GM23248 (cell line): ENCODE measurements around the gene IQGAP3.

ENCODE experiments used
- EZH2 ChIP-seq: fragments of 200-600 bp; sonication (generic); IDR thresholded peaks from 2 replicates; pipeline ENCODE4 v1.6.1; 2018; ENCODE audit warnings: antibody characterized with exemption, mild to moderate bottlenecking; ENCODE audit not compliant: insufficient read depth, poor library complexity, severe bottlenecking
- EZH2phosphoT487 ChIP-seq: fragments of 200-600 bp; sonication (generic); IDR thresholded peaks from 2 replicates; pipeline ENCODE4 v1.6.1; 2018; ENCODE audit warnings: antibody characterized with exemption, moderate library complexity, mild to moderate bottlenecking, low read depth; ENCODE audit not compliant: insufficient read depth

DNA sequence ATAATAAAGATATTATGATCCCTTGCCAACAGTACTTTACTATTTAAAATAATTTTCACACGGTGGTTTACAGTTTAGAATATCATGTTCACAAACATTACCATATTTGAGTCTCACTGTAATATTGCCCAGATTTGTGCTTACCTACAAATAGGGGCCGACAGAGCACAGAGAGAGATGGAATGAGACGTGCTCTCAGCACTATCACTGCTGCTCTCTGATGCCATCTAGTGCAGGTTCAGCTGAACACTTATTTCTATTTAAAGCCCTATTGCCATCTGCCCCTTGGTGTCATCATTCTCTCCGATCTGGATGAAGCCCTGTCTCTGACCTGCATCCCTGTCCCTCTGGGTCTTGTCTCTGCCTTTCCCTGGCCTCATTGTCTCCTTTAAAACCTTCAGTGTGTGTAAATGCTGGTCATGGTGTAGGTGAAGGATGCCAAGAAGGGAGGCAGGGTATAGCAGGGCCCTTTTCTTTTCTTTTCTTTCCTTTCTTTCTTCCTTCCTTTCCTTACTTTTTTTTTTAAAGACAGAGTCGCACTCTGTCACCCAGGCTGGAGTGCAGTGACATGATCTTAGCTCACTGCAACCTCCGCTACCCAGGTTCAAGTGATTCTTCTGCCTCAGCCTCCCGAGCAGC, 35.8 kb upstream of the IQGAP3 start:
- no peak for TF ChIP-seq EZH2
- TF ChIP-seq EZH2phosphoT487: no peak
